GM18873 (cell line): ENCODE measurements around the gene NT5C2.
"Not testable (repeated sequence)": the region's sequence is repeated elsewhere in the genome, so short reads cannot be mapped to it uniquely, and the experiment has no call there.

Experiments used
- ATAC-seq: cut with Tn5 transposase; IDR thresholded peaks from one replicate; pipeline ENCODE4 v1.9.1; 2021; ENCODE audit warnings: mild to moderate bottlenecking, moderate library complexity, moderate number of reproducible peaks; ENCODE audit not compliant: unreplicated experiment, low FRiP score

NT5C2 gene

DNA sequence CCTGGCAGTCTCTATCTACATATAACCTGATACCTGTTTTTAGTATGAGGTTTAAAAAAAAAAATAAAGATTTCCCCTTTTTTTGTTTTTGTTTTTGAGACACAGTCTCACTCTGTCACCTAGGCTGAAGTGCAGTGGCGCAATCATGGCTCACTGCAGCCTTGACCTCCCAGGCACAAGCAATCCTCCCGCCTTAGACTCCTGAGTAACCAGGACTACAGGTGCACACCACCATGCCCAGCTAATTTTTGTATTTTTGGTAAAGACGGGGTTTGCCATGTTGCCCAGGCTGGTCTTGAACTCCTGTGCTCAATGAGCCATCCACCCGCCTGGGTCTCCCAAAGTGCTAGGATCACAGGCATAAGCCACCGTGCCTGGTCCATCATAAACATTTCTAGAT lies 25.5 kb downstream of the NT5C2 start:
- not testable (repeated sequence) for ATAC-seq

DNA sequence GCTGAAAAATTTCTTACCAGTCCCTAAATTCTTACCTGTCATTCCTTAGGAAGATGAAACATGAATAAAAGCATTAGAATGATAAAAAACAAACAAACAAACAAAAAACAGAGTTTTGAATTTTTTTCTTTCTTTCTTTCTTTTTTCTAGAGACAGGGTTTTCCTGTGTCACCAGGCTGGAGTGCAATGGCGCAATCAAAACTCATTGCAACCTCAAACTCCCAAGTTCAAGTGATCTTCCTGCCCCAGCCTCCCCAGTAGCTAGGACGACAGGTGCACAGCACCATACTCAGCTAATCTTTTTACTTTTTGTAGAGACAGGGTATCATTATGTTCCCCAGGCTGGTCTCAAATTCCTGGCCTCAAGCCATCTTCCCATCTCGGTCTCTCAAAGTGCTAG lies 26.5 kb downstream of the NT5C2 start:
- ATAC-seq, result no peak

DNA sequence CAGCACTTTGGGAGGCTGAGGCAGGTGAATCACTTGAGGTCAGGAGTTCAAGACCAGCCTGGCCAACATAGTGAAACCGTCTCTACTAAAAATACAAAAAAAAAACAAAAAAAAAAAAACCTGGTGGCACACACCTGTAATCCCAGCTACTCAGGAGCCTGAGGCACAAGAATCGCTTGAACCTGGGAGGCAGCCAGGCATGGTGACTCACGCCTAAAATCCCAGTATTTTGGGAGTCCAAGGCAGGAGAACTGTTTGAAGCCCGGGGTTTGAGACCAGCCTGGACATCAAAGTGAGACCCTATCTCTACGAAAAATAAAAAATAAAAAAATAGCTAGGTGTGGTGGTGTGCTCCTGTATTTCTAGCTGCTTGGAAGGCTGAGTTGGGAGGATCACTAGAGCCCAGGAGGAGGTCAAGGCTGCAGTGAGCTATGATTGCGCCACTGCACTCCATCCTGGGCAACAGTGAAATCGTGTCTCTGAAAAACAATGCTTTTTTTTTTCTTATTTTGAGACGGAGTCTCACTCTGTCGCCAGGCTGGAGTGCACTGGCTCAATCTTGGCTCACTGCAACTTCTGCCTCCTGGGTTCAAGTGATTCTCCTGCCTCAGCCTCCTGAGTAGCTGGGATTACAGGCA lies 29.2 kb downstream of the NT5C2 start:
- not testable (repeated sequence) for ATAC-seq

DNA sequence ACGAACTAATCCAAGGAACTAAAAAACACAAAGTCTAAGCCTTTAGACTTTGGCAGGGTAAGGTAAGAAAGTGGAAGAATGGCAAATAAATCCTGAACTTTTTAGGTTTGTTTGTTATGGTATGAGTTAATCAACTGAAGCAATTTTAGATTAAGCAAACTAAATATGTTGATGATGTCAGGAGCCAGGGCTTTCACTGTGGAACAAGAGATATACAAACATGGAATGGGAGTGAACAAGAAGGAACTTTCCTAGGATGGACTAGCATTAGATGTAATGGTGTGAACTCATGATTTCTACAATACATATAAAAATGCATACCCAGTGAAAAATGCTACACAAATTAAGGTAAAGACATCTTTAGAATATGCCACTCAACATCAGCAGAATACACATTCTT lies 35.8 kb downstream of the NT5C2 start:
- ATAC-seq, result no peak

DNA sequence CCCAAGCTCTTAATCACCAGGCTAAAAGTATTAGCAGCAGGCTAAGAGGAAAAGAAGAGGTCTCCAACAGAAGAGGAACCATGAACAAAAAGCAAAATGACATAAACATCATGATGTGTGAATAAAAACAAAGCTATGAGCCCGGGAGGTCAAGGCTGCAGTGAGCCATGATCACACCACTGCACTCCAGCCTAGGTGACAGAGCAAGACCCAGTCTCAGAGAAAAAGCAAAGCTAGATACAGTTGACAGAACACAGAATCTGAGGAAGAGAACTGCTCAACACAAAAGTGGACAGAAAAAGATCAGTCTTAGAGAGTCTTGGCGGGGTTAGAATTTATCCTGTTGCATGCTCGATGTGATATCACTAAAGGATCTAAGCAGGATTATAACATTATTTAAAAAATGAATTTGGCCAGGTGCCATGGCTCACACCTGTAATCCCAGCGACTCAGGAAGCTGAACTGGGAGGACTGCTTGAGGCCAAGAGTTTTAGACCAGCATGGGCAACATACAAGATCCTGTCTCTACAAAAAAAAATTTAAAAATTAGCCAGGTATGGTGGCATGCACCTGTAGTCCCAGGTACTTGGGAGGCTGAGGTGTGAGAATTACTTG lies 37.5 kb downstream of the NT5C2 start:
- ATAC-seq, result no peak

DNA sequence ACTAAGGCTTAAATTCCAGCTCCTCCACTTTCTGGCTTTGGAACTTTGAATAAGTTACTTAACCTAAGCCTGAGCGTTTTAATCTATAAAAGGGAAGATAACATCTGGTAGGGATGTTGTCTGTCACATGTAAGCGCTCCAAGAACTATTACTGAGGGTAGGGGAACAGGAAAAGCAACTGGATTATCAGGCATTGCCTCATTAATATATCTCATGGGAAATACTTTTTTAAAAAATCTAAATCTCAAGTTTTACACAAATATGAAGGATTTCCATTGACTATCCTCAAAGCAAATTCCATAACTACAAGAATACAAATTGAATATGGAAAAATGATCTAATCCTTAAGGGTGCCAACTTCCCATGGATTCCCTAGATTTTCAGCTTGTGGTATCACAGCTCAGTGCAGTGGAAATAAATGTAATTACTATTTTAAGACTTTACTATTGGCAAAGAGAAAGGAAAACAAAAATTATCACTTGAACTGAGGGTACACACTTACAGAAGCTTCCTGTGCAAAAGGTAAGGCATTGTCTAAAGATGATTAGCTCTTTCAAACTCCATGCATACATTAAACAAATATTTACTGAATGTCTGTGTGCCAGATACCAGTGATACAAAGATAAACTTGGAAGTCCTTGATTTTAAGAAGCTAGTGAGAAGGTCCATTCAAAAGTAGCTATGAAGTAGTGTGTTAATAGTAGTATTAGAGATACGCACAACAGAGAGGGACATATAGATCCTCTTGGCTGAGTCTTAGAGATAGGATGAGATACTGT lies 38.4 kb downstream of the NT5C2 start:
- no peak for ATAC-seq

DNA sequence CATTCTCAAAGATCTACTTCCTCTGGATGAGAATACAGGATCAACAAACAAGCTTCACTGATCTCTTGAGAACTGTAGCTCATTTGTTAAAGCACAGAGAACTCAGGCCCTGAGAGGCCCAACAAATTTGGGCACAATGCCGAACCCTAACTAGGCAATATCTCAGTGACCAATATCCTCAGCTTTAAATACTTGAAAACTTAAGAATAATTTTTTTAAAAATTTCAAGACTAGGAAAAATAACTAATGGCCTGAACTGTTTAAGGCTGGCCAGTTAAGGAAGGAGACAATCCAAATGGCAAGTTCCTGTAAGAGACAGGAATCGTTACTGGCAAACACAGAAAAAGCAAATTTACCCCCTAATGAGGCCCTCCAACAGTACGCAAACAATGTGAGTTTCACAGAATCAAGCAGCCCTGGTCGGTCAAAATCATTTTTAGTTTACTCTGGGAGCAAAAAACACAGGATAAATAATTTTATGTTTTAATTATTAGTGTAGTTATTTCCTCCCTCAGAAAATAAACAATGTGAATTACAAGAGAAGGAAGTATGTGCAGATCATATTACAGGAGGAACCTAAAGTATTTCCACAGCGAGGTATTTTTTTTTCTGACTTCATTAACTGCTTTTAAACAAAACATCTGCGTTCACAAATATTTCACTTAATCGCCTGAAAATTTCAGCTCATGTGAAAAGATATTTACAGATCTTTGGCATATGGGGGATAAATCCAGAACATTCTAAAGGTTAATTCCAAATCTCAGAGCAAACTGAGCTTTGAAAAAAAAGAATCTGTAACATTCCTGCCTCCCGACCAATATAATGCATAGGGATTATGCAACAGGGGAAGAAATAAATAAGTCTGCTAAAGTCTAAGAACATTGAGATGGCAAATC lies 39.5 kb downstream of the NT5C2 start:
- no peak for ATAC-seq

DNA sequence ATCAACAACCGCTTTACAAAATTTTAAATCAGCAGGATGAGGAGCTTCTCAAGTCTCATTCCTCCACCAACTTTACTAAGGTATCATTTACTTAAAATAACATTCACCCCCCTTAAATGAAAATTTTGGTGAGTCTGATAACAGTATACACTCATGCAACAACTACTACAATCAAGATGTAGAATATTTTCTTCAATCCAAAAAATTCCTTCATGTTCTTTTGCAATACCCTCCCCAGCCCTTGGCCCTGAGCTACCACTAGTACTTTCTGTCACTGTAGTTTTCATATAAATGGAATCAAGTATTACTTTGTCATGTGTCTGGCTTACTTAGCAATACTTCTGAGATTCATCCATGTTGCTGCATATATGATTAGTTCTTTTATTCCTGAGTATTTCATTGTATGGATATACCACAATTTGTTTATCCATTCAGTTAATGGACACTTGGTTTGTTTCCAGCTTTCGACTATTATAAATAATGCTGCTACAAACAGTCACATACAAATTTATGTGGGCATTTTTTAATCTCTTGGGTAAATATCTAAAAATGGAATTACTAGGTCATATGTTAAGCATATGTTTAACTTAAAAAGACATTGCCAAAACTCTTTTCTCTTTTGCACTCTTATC lies 43.0 kb downstream of the NT5C2 start:
- ATAC-seq, result no peak

DNA sequence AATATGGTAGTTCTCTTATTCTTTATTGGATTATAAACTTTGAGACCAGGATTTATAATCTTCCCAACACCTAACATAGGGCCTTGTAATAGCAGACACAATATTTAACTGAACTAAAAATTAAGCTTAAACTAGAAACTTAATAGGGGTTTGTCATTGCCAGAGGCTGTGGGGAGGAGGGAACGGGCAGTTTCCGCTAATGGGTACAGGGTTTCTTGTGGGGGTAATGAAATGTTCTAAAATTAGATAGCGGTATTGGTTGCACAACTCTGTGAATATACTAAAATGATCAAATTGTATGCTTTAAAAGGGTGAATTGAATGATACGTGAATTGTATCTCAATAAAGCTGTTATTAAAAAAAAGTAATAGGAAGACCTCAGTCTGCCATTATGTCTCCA lies 45.4 kb downstream of the NT5C2 start:
- ATAC-seq, result no peak

DNA sequence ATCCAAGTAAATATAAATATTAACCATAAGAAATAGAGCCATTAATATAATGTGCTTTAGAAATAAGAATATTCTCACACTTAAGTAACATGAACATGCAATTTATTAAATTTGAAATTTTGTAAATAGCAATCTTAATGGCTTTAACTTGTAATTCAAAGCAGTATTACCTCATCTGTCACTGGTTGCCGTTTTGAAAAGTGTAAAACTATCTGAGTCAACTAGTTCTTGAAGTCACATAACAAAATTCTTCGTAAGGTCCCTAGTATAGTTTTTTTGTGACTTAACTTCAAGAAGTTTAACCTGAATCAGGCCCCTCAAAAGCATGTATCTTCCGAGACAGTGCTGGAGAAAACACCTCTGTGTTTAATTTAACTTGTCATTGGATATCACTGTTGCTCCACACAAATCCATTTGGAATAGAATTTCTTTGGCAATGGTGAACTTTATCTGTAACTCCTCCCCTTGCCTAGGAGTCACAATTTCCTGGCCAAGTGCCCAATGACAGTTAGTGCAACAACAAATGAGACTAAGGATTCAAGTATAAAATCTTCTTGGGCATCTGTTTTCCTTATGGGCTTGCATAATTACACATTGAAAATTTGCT lies 47.1 kb downstream of the NT5C2 start:
- no peak for ATAC-seq

DNA sequence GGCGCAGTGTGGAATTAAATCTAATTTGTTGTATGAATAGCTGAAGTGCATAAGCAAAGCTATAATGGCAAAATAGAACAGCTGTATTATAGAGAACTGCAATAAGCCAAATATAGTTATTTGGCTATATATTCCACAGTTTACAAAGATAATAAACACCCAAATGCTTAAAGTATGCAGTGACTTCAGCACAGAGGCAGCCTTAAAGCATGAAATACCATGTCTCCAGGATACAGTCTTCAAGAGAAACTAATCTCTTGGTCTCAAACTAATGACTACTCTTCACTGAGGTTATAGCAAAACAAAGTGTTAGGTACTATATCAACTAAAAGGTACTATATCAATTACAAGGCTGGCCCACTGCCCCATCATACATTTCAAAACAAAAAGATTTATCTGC lies 48.0 kb downstream of the NT5C2 start:
- ATAC-seq, result no peak

DNA sequence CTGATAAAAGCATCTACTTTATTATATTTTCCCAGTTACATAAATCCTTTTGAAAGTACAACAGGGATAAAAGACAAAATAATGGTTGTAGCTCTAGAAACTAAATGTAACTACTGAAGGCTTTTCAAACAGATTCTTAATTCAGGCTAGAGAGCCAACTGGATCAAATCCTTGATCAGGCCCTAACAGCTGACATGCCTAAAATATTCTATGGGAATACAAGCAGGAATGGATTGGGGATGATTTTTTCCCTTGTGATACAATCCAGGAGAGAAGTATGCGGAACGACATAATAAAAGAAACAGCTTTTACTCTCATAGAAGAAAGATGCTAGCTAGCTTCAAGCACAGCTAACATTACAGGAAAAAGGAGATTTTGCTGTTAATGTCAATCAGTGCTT lies 49.0 kb downstream of the NT5C2 start:
- ATAC-seq, result no peak

DNA sequence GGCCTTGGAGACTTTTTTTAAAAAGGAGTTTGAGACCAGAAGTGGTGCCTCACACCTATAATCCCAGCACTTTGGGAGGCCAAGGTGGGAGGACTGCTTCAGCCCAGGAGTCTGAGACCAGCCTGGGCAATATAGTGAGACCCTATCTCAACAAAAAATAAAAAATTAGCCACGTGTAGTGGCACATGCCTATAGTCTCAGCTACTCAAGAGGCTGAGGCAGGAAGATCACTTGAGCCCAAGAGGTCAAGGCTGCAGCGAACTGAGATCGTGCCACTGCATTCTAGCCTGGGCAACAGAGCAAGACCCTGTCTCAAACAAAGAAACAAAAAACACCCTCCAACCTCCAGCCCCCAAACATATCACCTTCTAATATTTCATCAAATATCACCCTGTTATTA lies 49.4 kb downstream of the NT5C2 start:
- not testable (repeated sequence) for ATAC-seq

DNA sequence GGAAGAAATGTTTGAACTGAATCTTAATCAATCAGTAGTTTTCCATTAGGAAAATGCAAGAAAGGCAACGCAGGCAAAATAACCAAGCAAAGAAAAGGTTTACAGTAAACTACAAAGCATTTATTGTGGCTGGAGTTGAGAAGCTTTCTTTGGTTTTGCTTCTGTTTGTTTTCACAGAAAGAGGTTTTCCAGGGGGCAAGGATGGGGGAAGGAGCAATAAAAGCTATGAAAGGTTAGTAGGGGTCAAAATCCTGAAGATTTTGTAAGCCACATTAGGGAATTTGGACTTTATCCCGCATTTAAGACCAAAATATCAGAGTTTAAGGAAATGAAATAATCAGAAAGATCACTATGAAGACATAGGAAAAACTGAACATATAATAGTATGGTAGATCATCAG lies 51.1 kb downstream of the NT5C2 start:
- no peak for ATAC-seq

DNA sequence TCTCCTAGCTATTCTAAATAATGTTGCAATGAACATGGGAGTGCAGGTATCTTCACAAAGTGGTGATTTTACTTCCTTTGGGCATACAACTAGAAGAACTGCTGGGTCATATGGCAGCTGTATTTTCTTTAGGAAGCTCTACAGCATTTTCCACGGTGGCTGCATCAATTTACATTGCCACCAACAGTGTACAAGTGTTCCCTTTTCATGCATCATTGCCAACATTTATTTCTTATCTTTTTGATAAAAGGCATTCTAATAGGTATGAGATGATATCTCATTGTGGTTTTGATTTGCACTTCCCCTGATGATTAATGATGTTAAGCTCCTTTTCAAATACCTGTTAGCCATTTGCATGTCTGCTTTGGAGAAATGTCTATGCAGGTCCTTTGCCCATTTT lies 52.6 kb downstream of the NT5C2 start:
- no peak for ATAC-seq

DNA sequence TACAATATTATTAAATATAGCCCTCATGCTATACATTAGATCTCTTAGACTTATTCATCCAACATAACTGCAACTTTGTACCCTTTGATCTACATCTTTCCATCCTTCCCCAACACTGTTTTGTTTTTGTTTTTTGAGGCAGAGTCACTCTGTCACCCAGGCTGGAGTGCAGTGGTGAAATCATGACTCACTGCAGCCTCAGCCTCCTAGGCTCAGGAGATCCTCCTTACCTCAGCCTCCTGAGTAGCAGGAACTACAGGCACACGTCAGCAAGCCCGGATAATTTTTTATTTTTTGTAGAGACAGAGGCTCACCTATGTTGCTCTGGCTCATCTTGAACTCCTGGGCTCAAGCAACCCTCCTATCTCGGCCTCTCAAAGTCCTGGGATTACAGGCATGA lies 53.3 kb downstream of the NT5C2 start:
- ATAC-seq, result no peak

DNA sequence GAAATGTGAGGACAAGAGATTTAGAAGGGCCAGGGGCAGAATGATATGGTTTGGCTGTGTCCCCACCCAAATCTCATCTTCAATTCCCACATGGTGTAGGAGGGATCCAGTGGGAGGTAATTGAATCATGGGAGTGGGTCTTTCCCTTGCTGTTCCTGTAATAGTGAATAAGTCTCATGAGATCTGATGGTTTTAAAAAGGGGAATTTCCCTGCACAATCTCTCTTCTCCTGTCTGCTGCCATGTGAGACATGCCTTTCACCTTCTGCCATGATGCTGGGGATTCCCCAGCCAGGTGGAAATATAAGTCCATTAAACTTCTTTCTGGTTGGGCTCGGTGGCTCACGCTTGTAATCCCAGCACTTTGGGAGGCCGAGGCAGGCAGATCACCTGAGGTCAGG lies 57.9 kb downstream of the NT5C2 start:
- not testable (repeated sequence) for ATAC-seq

DNA sequence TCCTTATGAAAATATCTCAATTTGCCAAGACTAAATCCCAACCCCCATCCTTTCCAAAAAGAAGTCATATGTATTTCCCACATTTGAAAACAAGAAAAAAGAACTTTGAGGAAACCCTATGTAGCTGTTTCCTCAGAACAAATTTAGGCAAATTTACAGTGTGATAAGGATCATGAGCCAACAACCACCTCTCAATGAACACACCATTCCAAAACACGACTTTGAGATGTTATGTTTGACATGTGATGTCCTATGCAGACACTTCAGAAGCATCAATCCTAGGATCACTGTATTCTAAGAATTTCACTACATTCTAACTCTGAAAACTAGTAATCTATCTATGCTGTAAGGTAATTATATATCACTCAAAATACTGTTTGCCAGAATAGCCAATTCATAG lies 62.2 kb downstream of the NT5C2 start:
- no peak for ATAC-seq

DNA sequence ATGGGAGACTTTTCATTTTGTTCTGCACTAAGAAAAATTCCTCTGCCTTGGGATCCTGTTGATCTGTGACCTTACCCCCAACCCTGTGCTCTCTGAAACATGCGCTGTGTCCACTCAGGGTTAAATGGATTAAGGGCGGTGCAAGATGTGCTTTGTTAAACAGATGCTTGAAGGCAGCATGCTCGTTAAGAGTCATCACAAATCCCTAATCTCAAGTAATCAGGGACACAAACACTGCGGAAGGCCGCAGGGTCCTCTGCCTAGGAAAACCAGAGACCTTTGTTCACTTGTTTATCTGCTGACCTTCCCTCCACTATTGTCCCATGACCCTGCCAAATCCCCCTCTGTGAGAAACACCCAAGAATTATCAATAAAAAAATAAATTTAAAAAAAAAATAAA lies 62.9 kb downstream of the NT5C2 start:
- ATAC-seq, result not testable (repeated sequence)

DNA sequence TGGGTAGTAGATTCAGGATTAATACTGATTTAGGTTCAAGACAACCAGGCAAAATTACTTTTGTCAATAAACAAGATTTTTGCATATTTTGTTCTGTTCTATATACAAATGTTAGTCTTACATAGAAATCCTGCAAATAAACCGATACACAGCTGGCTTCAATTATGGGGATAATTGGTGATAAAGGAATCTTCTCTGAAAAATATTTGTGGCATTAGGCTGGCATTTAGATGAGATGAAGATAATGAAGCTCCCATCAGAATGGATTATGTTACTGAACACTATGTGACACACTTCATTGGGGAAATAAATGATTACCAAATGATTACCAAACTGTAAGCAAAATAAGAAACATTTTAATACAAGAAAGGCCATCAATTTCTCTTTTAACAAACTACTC lies 65.8 kb downstream of the NT5C2 start:
- ATAC-seq, result no peak
